HepG2 (cell line): ENCODE data around the gene CIAPIN1. TPM values are rescaled to one million over a fixed set of nuclear protein-coding genes. Genes with fewer than 3 reads are reported as not detected.

Source experiments
- CCAR2 ChIP-seq: fragments of 200-400 bp; formaldehyde crosslinking; optimal IDR thresholded peaks from 2 replicates; pipeline ENCODE3; 2018; ENCODE audit warnings: low read depth, mild to moderate bottlenecking, low read length, moderate library complexity
- ETV6 ChIP-seq: sonication (generic); formaldehyde crosslinking; conservative IDR thresholded peaks from 2 replicates; pipeline ENCODE4 v1.4.0; 2020; ENCODE audit warnings: missing genetic modification reagents
- FOXK1 ChIP-seq: sonication (generic); formaldehyde crosslinking; IDR thresholded peaks from 2 replicates; pipeline ENCODE4 v1.4.0; 2020; ENCODE audit warnings: low read depth, missing genetic modification reagents, borderline replicate concordance
- HNF4G ChIP-seq, 2 experiments: sonication (generic) in 1 of 2; formaldehyde crosslinking in 1 of 2; IDR thresholded peaks; 2 replicates each; pipeline versions ENCODE4 v1.4.0 to v1.6.1; 2011 to 2020; ENCODE audit warnings: borderline replicate concordance in 2 of 2, low read depth in 2 of 2, mild to moderate bottlenecking in 2 of 2, low read length in 1 of 2, missing genetic modification reagents in 1 of 2, moderate library complexity in 1 of 2
- HNRNPL ChIP-seq: fragments of 200-400 bp; formaldehyde crosslinking; IDR thresholded peaks from 2 replicates; pipeline ENCODE4 v1.6.1; 2017; ENCODE audit warnings: mild to moderate bottlenecking, low read depth, low read length
- KDM5B ChIP-seq: sonication (generic); formaldehyde crosslinking; IDR thresholded peaks from 2 replicates; pipeline ENCODE4 v1.4.0; 2020; ENCODE audit warnings: missing genetic modification reagents, mild to moderate bottlenecking, borderline replicate concordance
- MTF2 ChIP-seq: sonication (generic); formaldehyde crosslinking; IDR thresholded peaks from 2 replicates; pipeline ENCODE4 v1.5.0; 2020; ENCODE audit warnings: missing genetic modification reagents, borderline replicate concordance
- MXI1 ChIP-seq: IDR thresholded peaks from 3 replicates; pipeline ENCODE4 v1.6.1; 2012; ENCODE audit warnings: low read depth, low read length, inconsistent platforms, borderline replicate concordance
- PCBP2 ChIP-seq: fragments of 200-400 bp; formaldehyde crosslinking; optimal IDR thresholded peaks from 2 replicates; pipeline ENCODE3; 2018; ENCODE audit warnings: low read length, low read depth; ENCODE audit not compliant: poor library complexity, severe bottlenecking
- POGZ ChIP-seq: sonication (generic); formaldehyde crosslinking; IDR thresholded peaks from 2 replicates; pipeline ENCODE4 v1.4.0; 2020; ENCODE audit warnings: mild to moderate bottlenecking, missing genetic modification reagents
- SPEN ChIP-seq: sonication (generic); formaldehyde crosslinking; IDR thresholded peaks from 2 replicates; pipeline ENCODE4 v1.5.1; 2020; ENCODE audit warnings: low read depth, mild to moderate bottlenecking, missing genetic modification reagents
- TFE3 ChIP-seq: IDR thresholded peaks from 2 replicates; pipeline ENCODE4 v1.6.1; 2016
- UBTF ChIP-seq: sonication (generic); formaldehyde crosslinking; IDR thresholded peaks from 2 replicates; pipeline ENCODE4 v1.4.0; 2020; ENCODE audit warnings: mild to moderate bottlenecking, missing genetic modification reagents
- ZIK1 ChIP-seq: sonication (generic); formaldehyde crosslinking; IDR thresholded peaks from 2 replicates; pipeline ENCODE4 v1.5.0; 2020; ENCODE audit warnings: mild to moderate bottlenecking, low read depth, missing genetic modification reagents, borderline replicate concordance
- ZNF24 ChIP-seq: fragments of 450-650 bp; IDR thresholded peaks from 2 replicates; pipeline ENCODE4 v1.6.1; 2017; ENCODE audit warnings: antibody characterized with exemption, mild to moderate bottlenecking
- ZNF556 ChIP-seq: sonication (generic); formaldehyde crosslinking; IDR thresholded peaks from 2 replicates; pipeline ENCODE4 v1.4.0; 2020; ENCODE audit warnings: mild to moderate bottlenecking, missing genetic modification reagents, borderline replicate concordance
- ZNF572 ChIP-seq: sonication (generic); formaldehyde crosslinking; IDR thresholded peaks from 2 replicates; pipeline ENCODE4 v1.5.1; 2020; ENCODE audit warnings: mild to moderate bottlenecking, missing genetic modification reagents
- ZNF674 ChIP-seq: sonication (generic); formaldehyde crosslinking; IDR thresholded peaks from 2 replicates; pipeline ENCODE4 v1.5.0; 2020; ENCODE audit warnings: low read depth, mild to moderate bottlenecking, missing genetic modification reagents
- ZNF788 ChIP-seq: sonication (generic); formaldehyde crosslinking; IDR thresholded peaks from 2 replicates; pipeline ENCODE4 v1.5.0; 2020; ENCODE audit warnings: mild to moderate bottlenecking, missing genetic modification reagents, borderline replicate concordance
- polyA plus RNA-seq, 8 experiments: library from polyadenylated mRNA; depleted of rRNA in 3 of 8; stranded (reverse) in 7 of 8; unstranded in 1 of 8; fragments of >200 nt; fragmentation: Illumina TruSeq in 4 of 8; extraction: Trizol in 4 of 8; gene quantifications; 2 replicates each; pipeline versions ENCODE4 v1.2.1 to v1.2.3, GENCODE V29; 2011 to 2016; ENCODE audit warnings: low read depth in 4 of 8, missing spikeins in 1 of 8, mixed read lengths in 1 of 8; ENCODE audit not compliant: insufficient read depth in 1 of 8
- total RNA-seq, 5 experiments: library from RNA; depleted of rRNA; stranded (reverse); fragments of >200 nt; fragmentation: Illumina TruSeq; extraction: Trizol; gene quantifications; 2 replicates each; pipeline ENCODE4 v1.2.3, GENCODE V29; 2016; ENCODE audit warnings: low read depth in 1 of 5
- TF ChIP-seq, protein P1 (sequence below): sonication (generic); formaldehyde crosslinking; IDR thresholded peaks from 2 replicates; pipeline ENCODE4 v1.8.0; 2023; ENCODE audit warnings: mild to moderate bottlenecking, missing genetic modification reagents
- TF ChIP-seq, protein P2 (sequence below): sonication (generic); formaldehyde crosslinking; IDR thresholded peaks from 2 replicates; pipeline ENCODE4 v1.5.0; 2020; ENCODE audit warnings: mild to moderate bottlenecking, missing genetic modification reagents

The CIAPIN1 gene
- total and polyA plus RNA-seq, 2 of the 13 experiments (the other 11 are each of a cell fraction or from before 2014, with no cell fraction given), result 69.3 to 89.7 TPM

GRCh38 chr16:57482845-57483545, 35.8 kb upstream of the CIAPIN1 start (continued):
- TF ChIP-seq HNRNPL (peak; percentile 78; the same call in 1 of the 2 replicates), POGZ (CRISPR knock-in tag) (peak; percentile 39; the same call in 1 of the 2 replicates), UBTF (CRISPR knock-in tag) (peak; percentile 82), ZNF24 (no peak), CCAR2 (peak; percentile 84), ZNF556 (CRISPR knock-in tag) (peak; percentile 84; the same call in 1 of the 2 replicates), TFE3 (CRISPR knock-in tag) (0 out of 2 replicates have a peak, but pooled peaks have one; percentile 4), ZNF572 (CRISPR knock-in tag) (peak; percentile 84; the same call in 1 of the 2 replicates), ZIK1 (CRISPR knock-in tag) (0 out of 2 replicates have a peak, but pooled peaks have one; percentile 76), HNF4G (IDR thresholded peaks at IDR 0.05; ENCODE audit: borderline replicate concordance, low read depth, low read length) (peak; percentile 71), HNF4G (CRISPR knock-in tag; IDR thresholded peaks at IDR 0.05; ENCODE audit: borderline replicate concordance, low read depth) (peak; percentile 94), ZNF788 (CRISPR knock-in tag) (peak; percentile 77; the same call in 1 of the 2 replicates), PCBP2 (no peak), KDM5B (CRISPR knock-in tag) (no peak), ZNF674 (no peak), SPEN (peak; percentile 76), ETV6 (CRISPR knock-in tag) (no peak), FOXK1 (CRISPR knock-in tag) (peak; percentile 20; the same call in 1 of the 2 replicates), MTF2 (no peak; the same call in 1 of the 2 replicates), MXI1 (peak; percentile 42; the same call in 1 of the 3 replicates)
- TF ChIP-seq, protein P1, sequence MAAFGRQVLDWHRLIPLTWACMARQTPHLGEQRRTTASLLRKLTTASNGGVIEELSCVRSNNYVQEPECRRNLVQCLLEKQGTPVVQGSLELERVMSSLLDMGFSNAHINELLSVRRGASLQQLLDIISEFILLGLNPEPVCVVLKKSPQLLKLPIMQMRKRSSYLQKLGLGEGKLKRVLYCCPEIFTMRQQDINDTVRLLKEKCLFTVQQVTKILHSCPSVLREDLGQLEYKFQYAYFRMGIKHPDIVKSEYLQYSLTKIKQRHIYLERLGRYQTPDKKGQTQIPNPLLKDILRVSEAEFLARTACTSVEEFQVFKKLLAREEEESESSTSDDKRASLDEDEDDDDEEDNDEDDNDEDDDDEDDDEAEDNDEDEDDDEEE (CRISPR knock-in tag), result peak; percentile 74; the same call in 1 of the 2 replicates
- TF ChIP-seq, protein P2, sequence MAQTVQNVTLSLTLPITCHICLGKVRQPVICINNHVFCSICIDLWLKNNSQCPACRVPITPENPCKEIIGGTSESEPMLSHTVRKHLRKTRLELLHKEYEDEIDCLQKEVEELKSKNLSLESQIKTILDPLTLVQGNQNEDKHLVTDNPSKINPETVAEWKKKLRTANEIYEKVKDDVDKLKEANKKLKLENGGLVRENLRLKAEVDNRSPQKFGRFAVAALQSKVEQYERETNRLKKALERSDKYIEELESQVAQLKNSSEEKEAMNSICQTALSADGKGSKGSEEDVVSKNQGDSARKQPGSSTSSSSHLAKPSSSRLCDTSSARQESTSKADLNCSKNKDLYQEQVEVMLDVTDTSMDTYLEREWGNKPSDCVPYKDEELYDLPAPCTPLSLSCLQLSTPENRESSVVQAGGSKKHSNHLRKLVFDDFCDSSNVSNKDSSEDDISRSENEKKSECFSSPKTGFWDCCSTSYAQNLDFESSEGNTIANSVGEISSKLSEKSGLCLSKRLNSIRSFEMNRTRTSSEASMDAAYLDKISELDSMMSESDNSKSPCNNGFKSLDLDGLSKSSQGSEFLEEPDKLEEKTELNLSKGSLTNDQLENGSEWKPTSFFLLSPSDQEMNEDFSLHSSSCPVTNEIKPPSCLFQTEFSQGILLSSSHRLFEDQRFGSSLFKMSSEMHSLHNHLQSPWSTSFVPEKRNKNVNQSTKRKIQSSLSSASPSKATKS, result no peak
